Stimulated activated naive CD8-positive, alpha-beta T cell treated with anti-CD3 and anti-CD28 coated beads, Interleukin-15, Interleukin-2, amounts not matched to agents 100 ng/mL and 50 ng/mL, for 24 hours (primary cell): ENCODE data around the gene ARMC3.

ENCODE experiments used
- H3K27ac Mint-ChIP-seq: one replicate; pipeline ENCODE4 v1.8.0; 2021; ENCODE audit warnings: mild to moderate bottlenecking, mixed read lengths
- H3K27me3 Mint-ChIP-seq: one replicate; pipeline ENCODE4 v1.8.0; 2021; ENCODE audit warnings: mixed read lengths
- H3K36me3 Mint-ChIP-seq: one replicate; pipeline ENCODE4 v1.8.0; 2021; ENCODE audit warnings: low read depth, mixed read lengths
- H3K4me1 Mint-ChIP-seq: one replicate; pipeline ENCODE4 v1.8.0; 2021; ENCODE audit warnings: low read depth, mixed read lengths
- H3K4me3 Mint-ChIP-seq: one replicate; pipeline ENCODE4 v1.8.0; 2021; ENCODE audit warnings: mild to moderate bottlenecking, mixed read lengths
- H3K9me3 Mint-ChIP-seq: one replicate; pipeline ENCODE4 v1.8.0; 2021; ENCODE audit warnings: mixed read lengths

Gene ARMC3

DNA sequence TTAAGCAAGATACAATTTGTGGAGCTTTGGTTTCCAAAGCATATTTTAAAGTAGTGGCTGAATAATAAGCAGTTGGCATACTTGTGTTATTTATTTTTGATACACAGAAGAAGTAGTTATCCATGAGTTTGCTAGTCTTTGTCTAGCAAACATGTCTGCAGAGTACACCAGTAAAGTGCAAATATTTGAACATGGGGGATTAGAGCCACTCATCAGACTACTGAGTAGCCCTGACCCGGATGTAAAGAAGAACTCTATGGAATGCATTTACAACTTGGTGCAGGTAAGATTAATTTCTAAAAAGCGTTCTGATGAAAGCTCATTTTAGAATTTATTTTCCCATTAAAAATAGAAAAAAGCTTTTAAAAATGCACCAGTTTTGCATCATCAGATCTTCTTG lies 31.4 kb downstream of the ARMC3 start:
- Mint-ChIP-seq H3K27me3 (no peaks in the 10 kb centered on the region), H3K27ac (no peak overlapping the region), H3K9me3 (no peaks in the 10 kb centered on the region), H3K4me1 (no peaks in the 10 kb centered on the region), H3K36me3 (no peaks in the 10 kb centered on the region), H3K4me3 (no peak overlapping the region)

DNA sequence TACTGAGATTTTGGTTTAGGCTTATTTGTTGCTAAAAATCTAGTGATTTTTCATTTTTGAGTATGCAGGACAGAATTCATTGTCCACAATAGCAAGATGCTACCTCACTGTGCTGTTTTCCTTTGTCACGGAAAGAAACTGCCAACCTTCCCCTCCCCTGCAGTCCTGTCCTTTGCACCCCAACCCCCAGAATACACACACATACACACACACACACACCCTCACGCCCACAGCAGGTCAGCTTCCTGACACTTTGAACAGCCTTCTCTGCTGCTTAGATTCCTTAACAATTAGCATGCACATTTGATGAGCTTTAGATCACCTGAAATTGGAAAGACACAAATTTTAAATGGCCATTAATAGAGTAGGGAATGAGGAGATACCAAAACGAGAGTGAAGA lies 32.1 kb downstream of the ARMC3 start:
- no peaks in the 10 kb centered on the region for H3K36me3 Mint-ChIP-seq
- H3K4me3 Mint-ChIP-seq: no peak overlapping the region
- no peaks in the 10 kb centered on the region for H3K4me1 Mint-ChIP-seq
- no peaks in the 10 kb centered on the region for H3K27me3 Mint-ChIP-seq
- no peaks in the 10 kb centered on the region for H3K9me3 Mint-ChIP-seq
- H3K27ac Mint-ChIP-seq: no peak overlapping the region

DNA sequence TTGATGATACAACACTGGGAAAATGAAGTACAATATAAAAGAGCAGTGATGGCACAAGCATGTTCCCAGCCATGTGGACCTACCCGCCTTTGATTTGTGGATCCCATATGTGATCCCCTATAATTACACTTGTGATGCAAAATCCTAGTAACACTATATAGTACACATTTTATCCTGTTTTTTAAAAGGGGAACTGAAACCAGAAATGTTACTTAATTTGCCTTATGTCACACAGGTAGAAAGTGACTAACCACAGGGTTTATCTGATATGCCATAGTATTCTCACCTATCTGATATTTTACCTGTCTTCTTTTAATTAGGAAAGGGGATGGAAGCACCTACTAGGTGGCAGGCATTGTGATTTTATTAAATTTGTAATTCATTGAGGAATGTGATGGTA lies 35.0 kb downstream of the ARMC3 start:
- Mint-ChIP-seq H3K4me3 (no peak overlapping the region), H3K4me1 (no peaks in the 10 kb centered on the region), H3K27me3 (peaks cover 8% of the 10 kb centered on the region), H3K36me3 (no peaks in the 10 kb centered on the region), H3K27ac (no peak overlapping the region), H3K9me3 (no peaks in the 10 kb centered on the region)

DNA sequence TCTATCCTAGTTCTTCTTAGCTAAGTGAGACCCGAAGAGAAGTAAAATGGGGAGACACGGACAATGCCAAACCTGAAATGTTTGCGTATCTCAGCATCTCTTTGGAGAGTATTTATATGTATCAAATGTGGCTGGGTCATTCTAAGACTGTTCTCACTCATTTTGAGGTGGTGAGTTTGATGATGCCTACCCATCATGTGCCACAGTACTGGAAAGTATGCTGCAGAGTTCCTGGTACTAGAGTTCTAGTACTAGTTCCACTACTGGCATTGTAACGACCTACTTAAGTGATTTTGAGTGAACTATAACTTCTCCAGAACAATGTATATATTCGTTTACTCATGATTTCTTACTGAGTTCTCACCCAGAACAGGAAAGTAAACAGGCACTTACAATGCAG lies 41.9 kb downstream of the ARMC3 start:
- H3K4me3 Mint-ChIP-seq: no peak overlapping the region
- H3K4me1 Mint-ChIP-seq: no peaks in the 10 kb centered on the region
- H3K9me3 Mint-ChIP-seq: no peaks in the 10 kb centered on the region
- peaks cover 8% of the 10 kb centered on the region for H3K27me3 Mint-ChIP-seq
- H3K36me3 Mint-ChIP-seq: no peaks in the 10 kb centered on the region
- H3K27ac Mint-ChIP-seq: no peak overlapping the region

DNA sequence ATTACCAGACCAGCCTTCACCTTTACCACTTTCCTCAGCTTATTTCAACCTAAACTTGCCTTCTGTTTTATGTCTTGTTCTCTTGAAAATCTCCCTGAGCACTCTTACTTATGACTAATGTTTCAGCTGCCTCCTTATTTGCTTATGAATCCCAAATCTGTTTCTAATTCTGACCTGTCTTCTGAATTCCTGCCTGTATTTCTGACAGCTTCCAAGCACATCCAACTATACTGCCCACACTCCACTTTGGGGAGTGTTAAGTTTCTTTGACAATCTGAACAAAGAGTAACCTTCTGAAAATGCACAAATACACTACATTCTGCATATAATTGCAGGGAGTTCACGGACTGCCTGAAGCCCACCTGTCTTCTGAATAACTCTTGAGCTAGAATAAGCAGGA lies 48.7 kb downstream of the ARMC3 start:
- Mint-ChIP-seq H3K36me3 (no peaks in the 10 kb centered on the region), H3K27ac (no peak overlapping the region), H3K9me3 (no peaks in the 10 kb centered on the region), H3K4me1 (no peaks in the 10 kb centered on the region), H3K4me3 (no peak overlapping the region), H3K27me3 (peaks cover 3% of the 10 kb centered on the region)

DNA sequence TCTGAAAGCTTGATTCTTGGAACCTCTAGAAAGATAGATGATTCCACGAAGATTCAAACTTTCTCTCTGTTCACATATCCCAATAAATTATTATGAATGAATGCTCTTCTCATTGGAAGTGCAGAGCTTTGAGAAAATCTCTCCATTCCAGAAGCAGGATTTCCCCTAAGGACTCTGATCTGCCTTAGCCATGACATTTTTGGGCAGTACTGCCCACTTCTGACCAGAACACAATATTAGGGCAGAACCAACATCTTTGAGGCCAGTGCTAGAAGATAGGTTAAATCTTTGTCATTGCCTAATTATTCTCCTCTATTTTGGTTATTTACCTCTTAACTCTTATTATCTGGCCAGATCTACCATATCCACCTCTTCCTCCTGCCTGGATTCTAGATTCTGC lies 49.9 kb downstream of the ARMC3 start:
- H3K27ac Mint-ChIP-seq: no peak overlapping the region
- H3K4me1 Mint-ChIP-seq: no peaks in the 10 kb centered on the region
- peaks cover 3% of the 10 kb centered on the region for H3K27me3 Mint-ChIP-seq
- H3K4me3 Mint-ChIP-seq: no peak overlapping the region
- no peaks in the 10 kb centered on the region for H3K9me3 Mint-ChIP-seq
- H3K36me3 Mint-ChIP-seq: no peaks in the 10 kb centered on the region

DNA sequence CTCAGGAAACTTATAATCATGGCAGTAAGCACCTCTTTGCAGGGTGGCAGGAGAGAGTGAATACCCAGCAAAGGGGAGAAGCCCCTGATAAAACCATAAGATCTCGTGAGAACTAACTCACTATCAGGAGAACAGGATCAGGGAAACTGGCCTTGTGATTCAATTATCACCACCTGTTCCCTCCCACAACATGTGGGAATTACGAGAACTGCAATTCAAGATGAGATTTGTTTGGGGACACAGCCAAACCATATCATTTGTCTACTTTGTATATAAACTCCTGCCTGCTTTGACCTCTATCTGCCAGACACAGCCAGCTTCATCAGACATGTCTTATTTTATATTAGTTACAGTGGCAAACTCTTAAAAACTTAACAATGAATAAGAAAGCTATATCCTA lies 50.4 kb downstream of the ARMC3 start:
- Mint-ChIP-seq H3K27me3 (peaks cover 3% of the 10 kb centered on the region), H3K9me3 (no peaks in the 10 kb centered on the region), H3K36me3 (no peaks in the 10 kb centered on the region), H3K4me3 (no peak overlapping the region), H3K27ac (no peak overlapping the region), H3K4me1 (no peaks in the 10 kb centered on the region)

DNA sequence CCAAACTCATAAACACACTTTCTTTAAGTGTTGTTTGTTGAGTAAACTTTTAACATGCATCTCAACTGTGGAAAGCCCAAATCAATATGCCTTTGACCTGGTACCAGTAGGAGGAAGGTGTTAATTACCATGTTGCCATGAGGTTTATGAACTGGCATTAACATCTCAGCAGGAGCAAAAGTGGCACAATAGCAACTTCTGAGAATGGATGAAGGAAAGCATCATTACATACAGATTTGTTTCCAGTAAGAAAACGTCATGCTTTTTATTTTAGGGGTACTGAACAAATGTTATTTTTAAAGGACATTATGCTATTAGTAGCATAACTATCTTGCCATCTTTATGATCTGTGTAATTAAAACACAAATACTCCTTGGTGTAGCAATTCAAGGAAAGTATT lies 51.1 kb downstream of the ARMC3 start:
- Mint-ChIP-seq H3K36me3 (no peaks in the 10 kb centered on the region), H3K9me3 (no peaks in the 10 kb centered on the region), H3K27me3 (peaks cover 3% of the 10 kb centered on the region), H3K27ac (no peak overlapping the region), H3K4me1 (peaks cover under 1% of the 10 kb centered on the region), H3K4me3 (no peak overlapping the region)

DNA sequence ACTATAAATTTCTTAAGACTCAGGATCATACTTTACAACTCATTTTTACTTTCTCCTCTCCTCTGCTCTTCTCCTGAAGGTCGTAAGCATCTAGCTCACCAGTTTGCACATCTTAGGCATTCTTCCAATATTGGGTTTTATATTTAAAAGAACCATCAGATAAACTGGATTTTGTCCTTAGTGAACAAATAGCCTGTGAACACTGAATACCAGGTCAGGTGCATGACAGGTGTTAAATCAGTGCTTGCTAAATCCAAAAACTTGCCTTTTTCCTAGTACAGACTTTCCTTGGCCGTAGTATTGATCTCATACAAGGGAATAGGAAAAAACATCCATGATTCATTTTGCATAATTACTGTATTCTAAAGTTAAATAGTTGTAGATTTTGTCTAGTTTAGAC lies 53.0 kb downstream of the ARMC3 start:
- Mint-ChIP-seq H3K36me3 (no peaks in the 10 kb centered on the region), H3K9me3 (no peaks in the 10 kb centered on the region), H3K27ac (no peak overlapping the region), H3K4me1 (peaks cover 3% of the 10 kb centered on the region), H3K4me3 (no peak overlapping the region), H3K27me3 (peaks cover 3% of the 10 kb centered on the region)

DNA sequence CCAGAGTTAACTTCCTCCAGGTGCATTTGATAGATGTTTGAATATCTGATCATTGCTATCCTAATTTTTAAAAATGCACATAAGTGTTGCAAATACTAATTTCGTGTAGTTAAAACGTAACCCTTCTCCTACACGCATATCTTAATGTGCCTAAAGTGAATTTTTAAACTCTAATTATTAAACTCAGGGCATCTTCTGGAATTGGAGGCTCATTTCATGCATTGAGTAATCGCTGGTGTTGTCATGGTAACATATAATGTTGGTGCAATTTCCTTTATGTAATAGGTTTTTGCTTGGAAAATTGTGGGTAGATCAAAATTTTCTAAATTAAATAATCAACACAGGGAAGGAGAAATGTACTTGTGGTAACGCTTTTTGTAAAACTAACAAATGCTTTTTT lies 56.2 kb downstream of the ARMC3 start:
- no peak overlapping the region for H3K4me3 Mint-ChIP-seq

DNA sequence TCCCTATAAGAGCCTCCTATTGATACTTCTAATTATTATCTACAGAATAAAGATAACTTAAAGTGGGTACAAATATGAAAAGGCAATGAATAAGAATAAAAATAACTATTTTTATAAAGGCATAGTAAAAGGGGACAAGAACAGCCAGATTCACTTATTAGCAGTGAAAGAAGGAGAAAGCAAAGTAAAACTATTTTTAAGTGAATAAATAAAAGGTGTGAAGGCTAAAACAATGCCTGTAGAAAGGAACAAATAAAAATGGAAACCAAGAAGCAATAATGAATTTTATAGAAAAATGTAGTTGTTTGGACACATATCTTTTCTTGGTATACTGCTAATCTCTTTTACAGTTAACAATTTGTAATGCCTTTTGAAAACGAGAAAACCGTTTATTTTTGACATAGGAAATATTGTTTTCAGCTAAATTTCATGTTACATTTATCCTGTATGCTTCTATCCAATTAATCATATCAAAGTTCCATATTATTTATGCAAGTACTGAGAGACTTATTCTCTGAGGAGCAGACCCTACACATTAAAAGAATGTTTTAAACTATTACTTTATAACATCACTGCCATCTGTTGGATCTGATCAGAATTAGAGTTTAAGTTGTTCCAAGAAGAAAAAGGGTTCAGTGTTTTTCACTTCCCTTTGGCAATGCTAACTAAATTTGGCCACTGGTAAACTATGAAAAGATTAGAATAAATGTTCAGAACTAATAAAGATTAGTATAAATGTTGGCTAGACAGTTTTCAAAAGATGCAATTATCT lies 59.1 kb downstream of the ARMC3 start:
- peaks cover 3% of the 10 kb centered on the region for H3K27me3 Mint-ChIP-seq
- H3K27ac Mint-ChIP-seq: no peak overlapping the region
- H3K4me3 Mint-ChIP-seq: no peak overlapping the region
- H3K36me3 Mint-ChIP-seq: no peaks in the 10 kb centered on the region
- H3K4me1 Mint-ChIP-seq: peaks cover 13% of the 10 kb centered on the region
- H3K9me3 Mint-ChIP-seq: no peaks in the 10 kb centered on the region

More for the DNA sequence above, 56.2 kb downstream of the ARMC3 start:
- Mint-ChIP-seq H3K27me3 (peaks cover 3% of the 10 kb centered on the region), H3K9me3 (no peaks in the 10 kb centered on the region), H3K27ac (no peak overlapping the region), H3K36me3 (no peaks in the 10 kb centered on the region), H3K4me1 (peaks cover 13% of the 10 kb centered on the region)

DNA sequence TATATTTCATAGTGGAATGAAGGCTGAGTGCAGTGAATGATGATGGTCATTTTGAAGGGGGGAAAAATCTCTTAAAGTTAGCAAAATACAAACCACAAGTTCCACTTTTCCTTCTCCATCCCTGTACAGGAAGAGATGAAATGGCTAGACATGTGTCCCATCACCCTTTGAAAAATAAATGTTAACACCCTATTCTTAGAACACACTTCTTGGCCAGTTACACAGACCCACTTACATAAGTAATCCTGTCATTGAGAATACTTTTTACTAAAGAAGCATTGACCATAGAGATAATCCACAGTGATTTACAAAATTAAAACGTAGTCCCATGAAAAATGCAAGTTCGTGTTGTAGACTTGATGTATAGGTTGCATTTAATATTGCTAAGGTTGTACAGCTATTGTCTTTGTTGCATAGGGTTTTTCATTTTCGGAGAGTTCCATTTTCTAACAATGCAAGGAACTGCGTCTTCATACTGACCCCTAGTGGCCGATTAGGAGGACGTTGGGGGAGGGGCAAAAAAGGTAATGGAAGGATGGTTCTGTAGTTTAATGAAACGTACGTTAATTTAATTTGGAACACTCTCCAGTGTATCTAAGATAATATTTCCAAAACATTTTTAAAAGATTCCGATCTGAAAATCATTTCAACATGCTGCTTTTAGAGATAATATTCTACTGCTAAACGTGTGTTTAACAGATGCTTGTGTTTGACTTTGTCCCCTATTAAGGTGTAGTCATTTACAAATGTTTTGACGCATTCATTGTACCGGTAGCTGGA lies 60.9 kb downstream of the ARMC3 start:
- peaks cover 7% of the 10 kb centered on the region for H3K27me3 Mint-ChIP-seq
- H3K27ac Mint-ChIP-seq: no peak overlapping the region
- no peak overlapping the region for H3K4me3 Mint-ChIP-seq
- no peaks in the 10 kb centered on the region for H3K9me3 Mint-ChIP-seq
- peaks cover 13% of the 10 kb centered on the region for H3K4me1 Mint-ChIP-seq
- H3K36me3 Mint-ChIP-seq: no peaks in the 10 kb centered on the region

DNA sequence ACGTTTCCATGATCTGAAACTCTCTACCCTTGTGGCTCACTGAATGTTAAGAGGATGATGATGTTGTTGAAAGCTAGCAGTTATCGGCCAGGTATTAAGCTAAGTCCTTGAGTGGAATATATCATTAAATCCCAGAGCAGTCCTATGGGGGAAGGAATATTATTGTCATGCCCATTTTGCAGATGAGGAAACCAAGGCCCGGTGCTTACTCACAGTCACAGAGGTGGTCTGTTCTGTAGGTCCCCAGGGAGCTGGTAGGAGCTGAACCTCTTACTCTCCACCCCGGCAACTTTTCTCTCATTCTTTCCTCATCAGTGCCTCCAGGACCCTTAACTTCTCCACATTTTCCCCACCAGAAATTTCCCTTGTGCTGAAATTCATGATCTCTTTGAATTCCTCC lies 62.6 kb downstream of the ARMC3 start:
- Mint-ChIP-seq H3K27me3 (peaks cover 13% of the 10 kb centered on the region), H3K36me3 (no peaks in the 10 kb centered on the region), H3K27ac (no peak overlapping the region), H3K4me1 (peaks cover 9% of the 10 kb centered on the region), H3K9me3 (no peaks in the 10 kb centered on the region), H3K4me3 (no peak overlapping the region)

DNA sequence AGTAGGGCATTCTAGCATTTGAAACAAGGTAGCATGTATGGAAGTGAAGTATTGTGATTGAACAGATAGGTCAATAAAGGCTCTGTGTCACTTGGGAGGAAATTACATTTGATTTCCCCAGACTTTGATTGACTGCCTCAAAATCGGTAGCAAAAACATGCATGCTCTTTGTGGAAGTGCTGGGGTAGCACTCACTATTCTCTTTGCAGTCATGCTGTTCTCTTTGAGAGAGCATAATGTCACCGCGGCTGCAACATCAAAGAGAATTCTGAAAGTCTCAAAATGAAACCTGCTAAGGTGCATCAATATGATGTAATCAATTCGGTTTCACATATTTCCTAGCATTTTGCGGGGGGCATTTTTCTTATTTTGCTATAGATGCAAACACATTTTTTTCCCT lies 64.2 kb downstream of the ARMC3 start:
- Mint-ChIP-seq H3K27me3 (peaks cover 13% of the 10 kb centered on the region), H3K4me3 (no peak overlapping the region), H3K36me3 (no peaks in the 10 kb centered on the region)

DNA sequence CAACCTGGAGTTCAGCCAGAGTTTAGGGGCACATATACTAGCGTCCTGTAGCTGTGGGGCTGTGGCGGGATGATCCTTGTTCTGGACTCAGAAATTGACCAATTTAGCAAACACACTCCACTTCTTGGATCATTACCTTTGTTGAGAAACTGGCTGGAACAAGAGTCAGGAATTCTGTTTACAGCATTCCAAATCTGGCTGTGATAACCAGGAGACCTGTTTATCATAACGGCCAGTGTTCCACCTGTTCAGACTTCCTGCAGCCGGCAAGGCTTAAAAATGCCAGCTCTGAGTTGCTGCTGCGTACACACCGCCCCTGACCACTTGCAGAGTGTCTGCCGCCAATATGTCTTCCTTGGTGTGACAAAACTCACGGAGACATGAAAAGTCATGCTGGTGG lies 64.8 kb downstream of the ARMC3 start:
- Mint-ChIP-seq H3K4me3 (no peak overlapping the region), H3K9me3 (no peaks in the 10 kb centered on the region), H3K27ac (no peak overlapping the region), H3K36me3 (no peaks in the 10 kb centered on the region), H3K27me3 (peaks cover 13% of the 10 kb centered on the region), H3K4me1 (peaks cover 9% of the 10 kb centered on the region)

More for the DNA sequence above, 64.2 kb downstream of the ARMC3 start:
- Mint-ChIP-seq H3K9me3 (no peaks in the 10 kb centered on the region), H3K27ac (no peak overlapping the region), H3K4me1 (peaks cover 9% of the 10 kb centered on the region)
